Vagina (tissue), 2 donors: Measurements from ENCODE around the gene MFSD6. TPM values are rescaled to one million over a fixed set of nuclear protein-coding genes. Genes with fewer than 3 reads are reported as not detected.

Source experiments
- DNase-seq, 2 donors: peaks; one replicate each; pipeline ENCODE4 v3.0.0-alpha.2; 2017; ENCODE audit errors: extremely low spot score in 2 of 2
- H3K27ac ChIP-seq: fragments of 200-600 bp; sonication (generic); one replicate; pipeline ENCODE4 v1.5.1; 2019
- H3K27me3 ChIP-seq: fragments of 200-600 bp; sonication (generic); one replicate; pipeline ENCODE4 v1.5.1; 2019
- H3K36me3 ChIP-seq, 2 donors: fragments of 200-600 bp; sonication (generic); one replicate each; pipeline ENCODE4 v1.5.1; 2017 to 2019
- H3K4me1 ChIP-seq: fragments of 200-600 bp; sonication (generic); one replicate; pipeline ENCODE4 v1.5.1; 2019
- H3K4me3 ChIP-seq, 2 donors: fragments of 200-600 bp; sonication (generic); 1 replicate in 1 of 2; 2 replicates in 1 of 2; pipeline ENCODE4 v1.5.1; 2016 to 2019
- H3K9me3 ChIP-seq: fragments of 200-600 bp; sonication (generic); one replicate; pipeline ENCODE4 v1.5.1; 2019
- POLR2A ChIP-seq, 2 donors: fragments of 450-650 bp; IDR thresholded peaks; one replicate each; pipeline ENCODE4 v1.6.1; 2017; ENCODE audit warnings: antibody characterized with exemption in 2 of 2, mild to moderate bottlenecking in 2 of 2, moderate library complexity in 2 of 2
- POLR2AphosphoS5 ChIP-seq, 2 donors: sonication (generic); formaldehyde crosslinking; IDR thresholded peaks; one replicate each; pipeline ENCODE4 v1.9.0; 2017; ENCODE audit warnings: antibody characterized with exemption in 2 of 2, mild to moderate bottlenecking in 2 of 2, low read depth in 1 of 2; ENCODE audit not compliant: insufficient read depth in 1 of 2
- intact Hi-C: fragments of 100-400 bp; cut with DNase I; formaldehyde crosslinking; loops from one replicate; pipeline ENCODE4 v1.15.1; 2023
- total RNA-seq: library from RNA; depleted of rRNA; stranded (reverse); fragments of >200 nt; gene quantifications from one replicate; pipeline ENCODE4 v1.2.3, GENCODE V29; 2016
- TF ChIP-seq, protein P1 (sequence below), 3 experiments: fragments of 450-650 bp in 2 of 3; fragments of 200-600 bp in 1 of 3; sonication (generic) in 1 of 3; IDR thresholded peaks; one replicate each; pipeline ENCODE4 v1.5.1; 2017 to 2019; ENCODE audit warnings: antibody characterized with exemption in 3 of 3, mild to moderate bottlenecking in 2 of 3, moderate library complexity in 2 of 3

Gene MFSD6
- total RNA-seq, 1 donor from 2014 or later: 84.7 TPM

- DNase-seq: no peak
- Histone ChIP-seq H3K27me3 (no peaks in the 10 kb centered on the region), H3K4me1 (peaks cover 6% of the 10 kb centered on the region), H3K36me3 (no peaks in the 10 kb centered on the region), H3K27ac (no peak overlapping the region), H3K9me3 (peaks cover 15% of the 10 kb centered on the region), H3K4me3 (no peak overlapping the region)
- intact Hi-C loops: loop anchor here (10.0 kb wide), 1 partner anchor 107 kb away; the partner anchor contains the start of gene NAB1
- no peak for TF ChIP-seq POLR2AphosphoS5 (IDR thresholded peaks at IDR 0.05; ENCODE audit: insufficient read depth in 1 of 2, low read depth in 1 of 2)
- TF ChIP-seq POLR2A (IDR thresholded peaks at IDR 0.05): no peak
- TF ChIP-seq, protein P1, sequence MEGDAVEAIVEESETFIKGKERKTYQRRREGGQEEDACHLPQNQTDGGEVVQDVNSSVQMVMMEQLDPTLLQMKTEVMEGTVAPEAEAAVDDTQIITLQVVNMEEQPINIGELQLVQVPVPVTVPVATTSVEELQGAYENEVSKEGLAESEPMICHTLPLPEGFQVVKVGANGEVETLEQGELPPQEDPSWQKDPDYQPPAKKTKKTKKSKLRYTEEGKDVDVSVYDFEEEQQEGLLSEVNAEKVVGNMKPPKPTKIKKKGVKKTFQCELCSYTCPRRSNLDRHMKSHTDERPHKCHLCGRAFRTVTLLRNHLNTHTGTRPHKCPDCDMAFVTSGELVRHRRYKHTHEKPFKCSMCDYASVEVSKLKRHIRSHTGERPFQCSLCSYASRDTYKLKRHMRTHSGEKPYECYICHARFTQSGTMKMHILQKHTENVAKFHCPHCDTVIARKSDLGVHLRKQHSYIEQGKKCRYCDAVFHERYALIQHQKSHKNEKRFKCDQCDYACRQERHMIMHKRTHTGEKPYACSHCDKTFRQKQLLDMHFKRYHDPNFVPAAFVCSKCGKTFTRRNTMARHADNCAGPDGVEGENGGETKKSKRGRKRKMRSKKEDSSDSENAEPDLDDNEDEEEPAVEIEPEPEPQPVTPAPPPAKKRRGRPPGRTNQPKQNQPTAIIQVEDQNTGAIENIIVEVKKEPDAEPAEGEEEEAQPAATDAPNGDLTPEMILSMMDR (IDR thresholded peaks at IDR 0.05): no peak
Measured at GRCh38 chr2:190538201-190538600, 130.0 kb downstream of the MFSD6 start.

DNA sequence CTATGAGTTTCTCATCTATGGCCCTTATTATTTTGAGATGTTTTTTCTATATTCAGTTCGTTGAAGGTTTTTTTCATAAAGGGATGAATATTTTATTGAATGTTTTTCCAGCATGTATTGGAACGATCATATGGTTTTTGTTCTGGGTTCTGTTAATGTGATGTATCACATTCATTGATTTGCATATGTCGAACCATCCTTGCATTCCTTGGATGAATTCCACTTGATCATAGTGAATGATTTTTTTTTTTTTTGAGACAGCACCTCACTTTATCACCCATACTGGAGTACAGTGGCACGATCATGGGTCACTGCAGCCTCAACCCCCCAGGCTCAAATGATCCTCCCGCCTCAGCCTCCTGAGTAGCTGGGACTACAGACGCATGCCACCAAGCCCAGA lies 131.9 kb downstream of the MFSD6 start:
- Histone ChIP-seq H3K4me3 (no peak overlapping the region), H3K27ac (no peak overlapping the region), H3K36me3 (no peaks in the 10 kb centered on the region), H3K4me1 (no peaks in the 10 kb centered on the region), H3K9me3 (peaks cover 15% of the 10 kb centered on the region), H3K27me3 (no peaks in the 10 kb centered on the region)
- intact Hi-C loops: no loop called here
- DNase-seq: no peak
- TF ChIP-seq POLR2A (IDR thresholded peaks at IDR 0.05) (no peak), POLR2AphosphoS5 (IDR thresholded peaks at IDR 0.05; ENCODE audit: insufficient read depth in 1 of 2, low read depth in 1 of 2) (no peak)
- TF ChIP-seq, protein P1 (IDR thresholded peaks at IDR 0.05): no peak

- H3K27ac ChIP-seq: no peak overlapping the region
- no peaks in the 10 kb centered on the region for H3K27me3 ChIP-seq
- H3K4me1 ChIP-seq: no peaks in the 10 kb centered on the region
- peak overlapping the region in 1 of 2 donors; percentile 22 for H3K4me3 ChIP-seq
- peaks cover 7% of the 10 kb centered on the region for H3K9me3 ChIP-seq
- TF ChIP-seq POLR2AphosphoS5 (IDR thresholded peaks at IDR 0.05; ENCODE audit: insufficient read depth in 1 of 2, low read depth in 1 of 2) (no peak), POLR2A (IDR thresholded peaks at IDR 0.05) (no peak)
- TF ChIP-seq, protein P1 (IDR thresholded peaks at IDR 0.05): no peak
- no peaks in the 10 kb centered on the region for H3K36me3 ChIP-seq
- no peak for DNase-seq
- intact Hi-C loops: no loop called here
Measured at GRCh38 chr2:190545093-190545492, 136.9 kb downstream of the MFSD6 start.

DNA sequence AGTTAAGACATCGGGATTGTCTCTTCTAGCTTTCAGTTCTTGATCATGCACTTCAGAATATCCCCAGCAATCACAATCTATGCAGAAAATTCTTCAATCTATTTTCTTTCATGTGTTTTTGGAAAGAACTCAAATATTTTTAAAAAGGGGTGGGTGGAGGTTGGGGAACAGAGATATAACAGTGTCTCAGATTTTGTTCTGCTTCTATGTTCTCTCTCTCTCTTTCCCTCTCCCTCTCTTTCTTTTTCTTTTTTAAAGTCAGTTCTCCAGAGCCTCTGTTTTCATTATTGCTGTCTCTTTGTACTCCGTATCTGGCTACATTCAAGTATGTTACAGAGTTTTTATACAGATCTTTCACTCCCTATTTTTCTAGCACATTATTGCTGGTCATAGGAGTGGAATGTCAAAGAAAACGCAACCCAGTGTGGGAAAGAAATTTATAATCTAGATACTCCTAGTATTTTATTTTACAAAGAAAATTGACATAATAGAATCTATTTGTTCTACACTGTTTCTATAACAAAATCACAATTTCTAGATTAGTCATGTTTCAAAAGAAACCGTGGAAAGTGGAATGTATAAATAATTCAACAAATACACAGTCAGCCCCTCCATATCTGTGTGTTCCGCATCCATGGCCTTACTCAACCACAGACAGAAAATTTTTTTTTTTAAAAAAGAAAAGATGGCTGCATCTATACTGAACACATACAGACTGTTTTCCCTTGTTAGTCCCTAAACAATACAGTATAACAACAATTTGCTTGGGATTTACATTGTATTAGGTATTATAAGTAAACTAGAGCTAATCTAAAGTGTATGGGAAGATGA lies 137.6 kb downstream of the MFSD6 start:
- no peak for DNase-seq
- intact Hi-C loops: no loop called here
- Histone ChIP-seq H3K4me3 (peak overlapping the region in 1 of 2 donors; percentile 22), H3K27me3 (no peaks in the 10 kb centered on the region), H3K36me3 (no peaks in the 10 kb centered on the region), H3K27ac (no peak overlapping the region), H3K4me1 (no peaks in the 10 kb centered on the region), H3K9me3 (peaks cover under 1% of the 10 kb centered on the region)
- TF ChIP-seq, protein P1 (IDR thresholded peaks at IDR 0.05): no peak
- no peak for TF ChIP-seq POLR2AphosphoS5 (IDR thresholded peaks at IDR 0.05; ENCODE audit: insufficient read depth in 1 of 2, low read depth in 1 of 2)
- TF ChIP-seq POLR2A (IDR thresholded peaks at IDR 0.05): no peak

DNA sequence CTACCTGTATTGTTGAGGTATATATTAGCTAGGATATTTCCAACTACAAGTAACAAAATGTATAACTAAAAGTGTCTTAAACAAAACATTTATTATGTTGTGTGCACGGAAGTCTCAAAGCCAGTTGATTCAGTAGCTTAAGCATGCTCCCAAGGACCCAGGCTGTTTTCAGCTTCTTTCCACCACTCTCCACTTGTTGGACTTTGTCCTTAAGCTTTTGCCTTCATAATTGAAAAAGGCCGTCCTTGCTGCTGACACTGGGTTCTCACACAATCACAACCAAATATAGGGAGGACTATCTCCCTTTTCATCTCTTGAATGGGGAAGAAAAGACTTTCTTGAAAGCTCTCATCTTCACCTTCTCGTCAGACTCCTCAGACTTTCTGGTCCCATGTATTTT lies 138.6 kb downstream of the MFSD6 start:
- no peaks in the 10 kb centered on the region for H3K9me3 ChIP-seq
- intact Hi-C loops: no loop called here
- TF ChIP-seq POLR2A (IDR thresholded peaks at IDR 0.05) (no peak), POLR2AphosphoS5 (IDR thresholded peaks at IDR 0.05; ENCODE audit: insufficient read depth in 1 of 2, low read depth in 1 of 2) (no peak)
- TF ChIP-seq, protein P1 (IDR thresholded peaks at IDR 0.05): no peak
- H3K27me3 ChIP-seq: no peaks in the 10 kb centered on the region
- no peak overlapping the region for H3K27ac ChIP-seq
- H3K36me3 ChIP-seq: no peaks in the 10 kb centered on the region
- no peaks in the 10 kb centered on the region for H3K4me1 ChIP-seq
- no peak overlapping the region for H3K4me3 ChIP-seq
- DNase-seq: no peak
